NB4 (cell line): ENCODE results near the gene ARHGAP29.

Source experiments
- DNase-seq: peaks from one replicate; pipeline ENCODE4 v3.0.0; 2010; ENCODE audit warnings: low read depth
- H3K4me3 ChIP-seq: one replicate; pipeline ENCODE4 v1.5.1; 2011; ENCODE audit warnings: mild to moderate bottlenecking, low read depth, low read length, moderate library complexity
- CTCF ChIP-seq: IDR thresholded peaks from one replicate; pipeline ENCODE4 v1.5.1; 2012; ENCODE audit warnings: low read depth, low read length
- MYC ChIP-seq: IDR thresholded peaks from 2 replicates; pipeline ENCODE4 v1.6.1; 2011; ENCODE audit warnings: low read depth, low read length
- POLR2A ChIP-seq: IDR thresholded peaks from 2 replicates; pipeline ENCODE4 v1.6.1; 2011; ENCODE audit warnings: mild to moderate bottlenecking; ENCODE audit not compliant: insufficient read length; ENCODE audit errors: extremely low read depth
- TF ChIP-seq, protein P1 (sequence below): IDR thresholded peaks from 2 replicates; pipeline ENCODE4 v1.6.1; 2011; ENCODE audit warnings: low read depth, low read length

The ARHGAP29 gene

GRCh38 chr1:94276988-94277434 is 39.6 kb upstream of the ARHGAP29 start:
- DNase-seq: no peak
- TF ChIP-seq, protein P1, sequence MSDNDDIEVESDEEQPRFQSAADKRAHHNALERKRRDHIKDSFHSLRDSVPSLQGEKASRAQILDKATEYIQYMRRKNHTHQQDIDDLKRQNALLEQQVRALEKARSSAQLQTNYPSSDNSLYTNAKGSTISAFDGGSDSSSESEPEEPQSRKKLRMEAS: no peak
- H3K4me3 ChIP-seq: no peak overlapping the region

DNA sequence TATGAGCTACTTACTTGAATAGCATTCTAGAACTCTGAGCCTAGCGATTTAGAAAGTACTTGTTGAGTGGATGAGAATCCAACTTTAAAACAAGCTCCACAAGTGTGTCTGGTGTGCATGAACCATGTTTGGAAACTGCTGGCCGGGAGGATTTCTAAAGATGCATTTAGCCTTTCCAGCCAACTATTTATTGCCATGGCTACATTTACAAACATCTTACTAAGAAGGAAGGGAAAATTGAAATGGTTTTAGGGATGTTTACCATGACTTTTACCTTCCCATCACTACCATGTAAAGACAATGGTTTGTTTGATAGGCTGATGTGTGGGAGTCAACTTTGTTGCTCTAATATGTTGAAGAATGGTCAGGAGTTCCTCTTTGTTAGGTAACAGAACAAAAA is 37.7 kb upstream of the ARHGAP29 start:
- no peak overlapping the region for H3K4me3 ChIP-seq
- TF ChIP-seq, protein P1: no peak
- TF ChIP-seq CTCF: no peak
- TF ChIP-seq POLR2A: no peak
- TF ChIP-seq MYC: no peak
- no peak for DNase-seq

DNA sequence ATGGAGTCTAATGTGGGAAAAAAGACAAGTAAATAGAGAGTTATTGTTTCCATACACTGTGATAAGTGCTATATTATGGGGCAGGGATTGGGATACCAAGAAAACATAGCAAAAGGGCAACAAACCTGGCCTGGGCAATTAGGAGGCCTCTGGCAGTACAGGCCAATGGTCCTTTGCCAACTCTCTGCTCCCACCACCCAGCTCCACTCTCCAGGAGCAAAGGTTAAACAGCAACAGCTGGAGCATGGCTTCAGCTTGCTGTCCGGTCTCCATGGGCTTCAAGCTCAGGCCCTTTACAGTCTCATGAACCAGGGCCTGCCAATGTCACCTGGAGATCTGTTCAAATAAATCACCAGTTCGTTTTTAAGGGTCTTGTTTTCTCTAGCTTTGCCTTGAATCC is 37.2 kb upstream of the ARHGAP29 start:
- TF ChIP-seq MYC (no peak), POLR2A (no peak), CTCF (no peak)
- TF ChIP-seq, protein P1: no peak

DNA sequence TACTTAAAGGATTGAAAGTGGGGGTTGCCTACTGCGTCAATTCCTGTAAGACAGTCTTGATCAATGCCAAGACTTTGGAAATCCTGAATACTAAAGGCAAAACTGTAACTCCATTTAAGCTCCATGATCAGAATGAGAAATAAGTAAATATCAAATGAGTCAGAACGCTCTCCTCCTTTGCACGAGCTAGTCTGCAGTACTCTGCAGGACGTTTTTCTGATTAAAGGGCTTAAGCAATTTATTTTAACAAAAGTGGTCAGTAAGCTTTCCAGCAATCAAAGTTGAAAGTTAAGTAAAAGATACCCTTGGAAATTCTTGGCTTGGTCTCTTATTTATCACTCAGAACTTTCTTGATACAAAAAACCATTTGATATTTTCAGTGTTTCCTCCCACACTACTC is 35.7 kb upstream of the ARHGAP29 start:
- H3K4me3 ChIP-seq: no peak overlapping the region
- DNase-seq: no peak
- TF ChIP-seq, protein P1: no peak
- no peak for TF ChIP-seq MYC
- TF ChIP-seq POLR2A: no peak
- TF ChIP-seq CTCF: no peak

More for the DNA sequence above, 37.2 kb upstream of the ARHGAP29 start:
- no peak for DNase-seq
- H3K4me3 ChIP-seq: no peak overlapping the region

- H3K4me3 ChIP-seq: no peak overlapping the region
- TF ChIP-seq, protein P1: no peak
- no peak for TF ChIP-seq POLR2A
- no peak for TF ChIP-seq CTCF
- no peak for TF ChIP-seq MYC
- DNase-seq: no peak
Measured at GRCh38 chr1:94272388-94272787, 35.0 kb upstream of the ARHGAP29 start.

DNA sequence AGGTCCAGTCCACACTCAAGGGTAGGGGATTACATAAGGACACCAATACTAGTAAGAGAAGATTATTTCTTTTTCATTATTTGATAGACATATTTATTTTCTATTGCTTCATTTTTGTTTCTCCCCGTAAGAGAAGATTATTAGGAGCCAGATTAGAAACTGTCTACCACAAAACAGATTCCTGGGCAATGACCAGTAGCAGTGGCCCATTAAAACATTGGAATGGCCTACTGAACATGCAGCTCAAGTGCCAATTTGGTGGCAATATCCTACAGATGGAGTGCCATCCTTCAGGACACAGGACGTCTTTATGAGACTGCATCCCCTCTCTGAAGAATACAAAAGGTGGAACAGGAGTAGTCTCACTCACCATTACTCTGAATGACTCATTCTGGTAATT is 34.0 kb upstream of the ARHGAP29 start:
- no peak overlapping the region for H3K4me3 ChIP-seq
- TF ChIP-seq POLR2A (no peak), MYC (no peak), CTCF (no peak)
- TF ChIP-seq, protein P1: no peak
- no peak for DNase-seq
